GM21723 (cell line): Measurements from ENCODE around the gene PLCXD1.

Experiments
- ATAC-seq: cut with Tn5 transposase; IDR thresholded peaks from one replicate; pipeline ENCODE4 v1.9.1; 2021; ENCODE audit warnings: mild to moderate bottlenecking, moderate library complexity; ENCODE audit not compliant: unreplicated experiment

The PLCXD1 gene

DNA sequence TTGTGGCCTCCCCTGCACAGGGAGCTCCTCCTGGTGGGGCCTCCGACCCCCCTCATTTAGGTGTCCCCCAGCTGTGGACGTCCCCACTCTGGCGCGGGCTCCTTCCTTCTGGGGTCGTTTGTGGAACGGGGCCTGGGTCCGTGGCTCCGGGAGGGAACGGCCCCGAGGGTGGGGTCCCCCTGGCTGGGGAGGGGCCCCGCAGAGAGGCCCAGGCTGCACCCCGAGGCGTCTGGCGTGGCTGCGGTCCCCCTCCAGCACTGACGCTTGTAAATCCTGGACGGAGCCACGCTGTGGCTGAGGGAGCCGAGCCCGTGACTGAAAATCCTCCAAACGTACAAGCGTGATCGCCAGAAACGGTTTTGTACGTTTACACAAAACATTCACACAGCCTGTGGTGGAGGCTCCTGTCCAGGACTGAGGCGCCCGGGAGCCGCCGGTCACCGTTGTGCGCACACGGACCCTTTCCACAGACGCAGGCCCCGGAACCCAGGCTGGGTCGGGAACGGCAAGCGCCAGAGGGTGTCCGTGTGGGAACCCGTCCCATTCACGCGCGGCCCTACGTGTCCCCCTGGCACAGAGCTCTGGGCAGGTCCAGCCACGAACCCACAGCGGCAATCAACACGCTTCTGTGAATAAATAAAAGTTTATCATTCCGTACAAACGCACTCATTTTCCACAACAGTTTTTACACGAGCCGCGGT lies 52.6 kb downstream of the PLCXD1 start:
- no peak for ATAC-seq

DNA sequence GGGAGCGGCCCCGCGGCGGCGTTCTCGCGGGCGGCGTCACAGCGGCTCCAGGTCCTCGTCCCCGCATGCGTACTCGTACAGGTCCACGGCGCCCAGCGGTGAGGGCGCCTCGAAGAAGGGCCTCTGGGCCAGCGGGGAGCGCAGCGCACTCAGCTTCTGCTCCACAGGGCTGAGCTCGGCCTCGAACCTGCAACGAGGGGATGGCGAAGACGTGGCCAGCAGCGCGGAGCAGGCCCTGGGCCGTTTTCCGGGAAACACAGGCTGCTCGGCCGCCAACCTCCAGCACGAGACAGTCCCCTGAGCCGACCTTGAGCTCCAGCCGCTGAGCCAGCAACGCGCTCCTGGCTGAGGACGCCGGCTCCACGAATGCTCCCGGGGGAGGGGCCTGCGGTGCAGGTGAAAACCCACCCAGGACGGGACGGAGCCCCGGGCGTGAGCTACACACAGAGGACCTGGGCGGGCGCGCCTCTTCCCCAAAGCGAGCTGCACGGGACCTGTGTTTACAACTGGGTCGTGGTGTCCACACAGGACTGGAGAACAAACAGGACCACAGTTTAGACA lies 53.2 kb downstream of the PLCXD1 start:
- ATAC-seq: no peak

DNA sequence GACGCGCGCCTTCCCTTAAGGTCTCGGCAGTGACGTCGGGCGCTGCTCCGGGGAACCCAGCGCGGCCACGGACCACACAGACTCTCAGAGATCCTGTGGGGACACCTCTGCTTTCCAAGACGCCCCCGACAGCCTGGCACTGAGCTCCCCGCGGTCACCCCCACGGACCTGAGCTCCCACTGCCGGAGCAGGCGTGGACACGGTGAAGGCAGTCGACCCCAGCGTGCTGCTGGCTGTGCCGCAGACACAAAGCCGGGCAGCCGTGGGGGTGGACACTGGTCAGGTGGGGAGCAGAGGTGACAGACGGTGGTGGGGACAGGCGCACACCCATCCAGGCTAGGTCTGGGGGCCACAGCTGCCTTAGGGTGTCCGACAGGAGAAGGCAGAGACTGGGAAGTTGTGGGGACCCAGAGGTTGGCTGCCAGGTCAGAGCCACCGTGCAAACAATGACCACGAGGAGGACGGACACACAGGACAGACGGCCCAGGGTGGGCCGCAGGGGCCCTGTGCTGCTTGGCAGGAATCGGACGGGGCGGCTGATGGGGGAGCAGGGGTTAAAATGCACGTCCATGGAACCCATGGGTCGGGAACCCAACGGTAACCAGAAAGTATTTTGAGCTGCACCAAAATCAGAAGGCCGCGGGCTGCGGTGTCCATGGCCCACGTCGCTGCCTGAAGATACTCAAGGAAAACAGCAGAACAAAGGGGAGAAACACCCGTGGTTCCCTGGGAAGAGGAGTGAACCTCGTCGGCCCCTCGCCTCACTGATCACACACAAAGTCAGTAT lies 54.0 kb downstream of the PLCXD1 start:
- no peak for ATAC-seq

DNA sequence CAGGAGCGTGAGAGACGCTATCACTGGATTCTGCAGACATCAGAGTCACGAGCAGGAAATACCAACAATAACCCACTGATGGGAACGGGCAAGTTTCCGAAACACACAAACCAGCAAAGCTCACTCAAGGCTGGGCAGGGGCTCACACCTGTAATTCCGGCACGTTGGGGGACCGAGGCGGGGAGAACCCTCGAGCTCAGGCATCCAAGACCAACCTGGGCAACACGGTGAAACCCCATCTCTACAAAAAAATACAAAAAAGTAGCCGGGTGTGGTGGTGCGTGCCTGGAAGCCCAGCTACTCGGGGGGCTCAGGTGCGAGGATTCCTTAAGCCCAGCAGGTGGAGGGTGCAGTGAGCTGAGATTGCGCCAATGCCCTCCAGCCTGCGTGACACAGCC lies 54.6 kb downstream of the PLCXD1 start:
- ATAC-seq: no peak

DNA sequence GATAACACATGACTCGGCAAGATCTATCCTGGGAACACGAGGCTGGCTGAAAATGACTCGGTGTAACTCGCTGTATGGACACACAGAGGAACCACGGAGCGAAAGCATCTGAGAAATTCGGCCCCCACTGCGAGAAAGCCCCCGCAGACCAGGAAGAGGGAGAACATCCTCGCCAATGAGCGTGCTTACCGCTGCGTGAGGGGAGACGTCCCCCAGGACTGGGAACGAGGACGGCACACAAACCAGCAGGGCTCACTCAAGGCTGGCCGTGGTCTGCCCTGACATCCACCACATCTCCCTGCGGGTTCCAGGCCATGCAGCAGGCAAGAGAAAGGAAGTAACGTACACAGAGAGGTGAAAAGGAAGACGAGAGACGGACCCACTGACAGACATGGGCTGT lies 55.0 kb downstream of the PLCXD1 start:
- ATAC-seq: no peak

DNA sequence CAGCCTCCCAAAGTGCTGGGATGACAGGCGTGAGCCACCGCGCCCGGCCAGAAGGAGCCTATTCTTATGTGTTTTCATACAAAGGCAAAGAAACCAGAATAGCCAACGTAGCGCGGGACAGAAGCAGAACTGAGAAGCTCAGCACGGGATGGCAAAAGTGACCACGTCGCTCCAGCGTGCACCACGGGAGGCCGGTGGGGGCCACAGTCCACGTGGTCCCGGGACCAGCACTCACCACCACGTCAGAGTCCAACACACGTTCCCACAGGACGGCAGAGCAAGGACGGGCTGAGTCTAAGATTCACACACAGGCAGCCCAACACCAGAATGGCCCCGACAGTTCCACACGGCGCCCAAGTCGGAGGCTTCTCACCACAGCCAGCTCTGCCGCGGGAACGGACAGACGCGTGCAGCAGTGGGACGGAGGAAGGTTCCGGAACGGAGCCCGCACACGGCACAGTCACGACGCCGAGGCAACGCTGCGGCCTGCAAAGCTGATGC lies 56.2 kb downstream of the PLCXD1 start:
- no peak for ATAC-seq

DNA sequence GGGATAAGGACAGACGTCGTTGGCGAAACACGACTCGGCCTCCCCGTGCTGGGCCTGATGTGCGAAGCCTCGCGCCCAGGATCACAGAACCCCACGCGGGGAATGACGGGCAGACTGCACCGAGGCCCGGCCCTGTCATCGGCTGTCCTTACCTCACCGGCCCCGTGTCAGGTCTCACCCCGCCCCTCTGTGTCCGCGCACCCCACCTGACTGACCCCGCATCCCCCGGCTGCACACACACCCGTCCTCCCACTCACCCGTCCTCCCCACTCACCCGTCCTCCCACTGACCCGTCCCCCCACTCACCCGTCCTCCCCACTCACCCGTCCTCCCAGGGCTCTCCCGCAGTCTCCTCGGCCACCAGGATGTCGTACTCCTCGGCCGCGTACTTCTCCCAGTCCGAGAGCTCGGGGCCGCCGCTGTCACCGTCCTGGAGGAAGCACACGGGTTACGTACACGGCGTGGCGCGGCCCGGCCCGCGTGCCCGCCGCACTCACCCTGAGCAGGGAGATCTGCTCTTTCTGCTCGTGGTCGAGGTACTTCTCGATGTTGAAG lies 57.2 kb downstream of the PLCXD1 start:
- ATAC-seq: no peak

DNA sequence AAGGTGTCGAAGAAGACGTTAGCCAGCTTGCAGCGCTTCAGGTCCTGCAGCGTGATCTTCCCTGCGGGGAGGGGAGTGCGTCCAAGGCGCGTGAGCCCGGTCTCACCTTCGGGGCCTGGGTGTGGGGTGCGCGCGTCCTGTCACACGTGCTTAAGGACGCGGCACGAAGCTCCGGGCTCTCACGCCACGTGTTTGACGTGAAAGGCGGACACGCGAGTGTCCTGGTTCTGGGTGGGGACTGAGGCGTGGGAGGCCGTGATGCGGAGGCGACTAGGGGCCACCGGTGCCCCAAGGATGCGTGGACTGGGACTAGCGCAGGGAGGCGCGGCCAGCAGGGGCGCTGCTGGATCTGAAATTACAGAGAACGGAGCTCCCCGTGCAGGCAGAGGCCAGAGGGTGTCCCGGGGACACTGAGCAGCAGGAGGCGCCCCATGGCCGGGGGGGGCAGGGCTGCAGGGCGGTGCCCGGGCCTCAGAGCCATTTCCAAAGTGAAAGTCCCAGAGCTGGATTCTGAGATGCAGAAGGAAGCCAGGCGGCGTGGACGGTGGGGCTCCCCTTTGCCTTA lies 57.7 kb downstream of the PLCXD1 start:
- ATAC-seq: no peak

DNA sequence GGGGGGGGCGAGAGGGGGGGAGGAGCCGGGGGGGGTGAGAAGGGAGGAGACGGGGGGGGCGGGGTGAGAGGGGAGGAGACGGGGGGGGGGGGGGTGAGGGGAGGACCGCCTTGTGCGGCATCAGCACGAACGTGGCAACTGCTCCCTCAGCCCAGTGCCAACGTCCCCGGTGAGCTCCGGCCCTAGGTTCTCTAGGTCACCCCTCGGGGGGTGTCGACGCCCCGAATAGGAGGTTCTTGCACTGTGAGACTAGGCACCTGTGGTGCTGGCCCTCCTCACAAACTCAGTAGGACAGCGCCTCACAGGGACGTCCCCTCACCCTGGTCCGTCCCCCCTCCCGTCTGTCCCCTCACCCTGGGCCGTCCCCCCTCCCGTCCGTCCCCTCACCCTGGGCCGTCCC lies 58.9 kb downstream of the PLCXD1 start:
- no peak for ATAC-seq

DNA sequence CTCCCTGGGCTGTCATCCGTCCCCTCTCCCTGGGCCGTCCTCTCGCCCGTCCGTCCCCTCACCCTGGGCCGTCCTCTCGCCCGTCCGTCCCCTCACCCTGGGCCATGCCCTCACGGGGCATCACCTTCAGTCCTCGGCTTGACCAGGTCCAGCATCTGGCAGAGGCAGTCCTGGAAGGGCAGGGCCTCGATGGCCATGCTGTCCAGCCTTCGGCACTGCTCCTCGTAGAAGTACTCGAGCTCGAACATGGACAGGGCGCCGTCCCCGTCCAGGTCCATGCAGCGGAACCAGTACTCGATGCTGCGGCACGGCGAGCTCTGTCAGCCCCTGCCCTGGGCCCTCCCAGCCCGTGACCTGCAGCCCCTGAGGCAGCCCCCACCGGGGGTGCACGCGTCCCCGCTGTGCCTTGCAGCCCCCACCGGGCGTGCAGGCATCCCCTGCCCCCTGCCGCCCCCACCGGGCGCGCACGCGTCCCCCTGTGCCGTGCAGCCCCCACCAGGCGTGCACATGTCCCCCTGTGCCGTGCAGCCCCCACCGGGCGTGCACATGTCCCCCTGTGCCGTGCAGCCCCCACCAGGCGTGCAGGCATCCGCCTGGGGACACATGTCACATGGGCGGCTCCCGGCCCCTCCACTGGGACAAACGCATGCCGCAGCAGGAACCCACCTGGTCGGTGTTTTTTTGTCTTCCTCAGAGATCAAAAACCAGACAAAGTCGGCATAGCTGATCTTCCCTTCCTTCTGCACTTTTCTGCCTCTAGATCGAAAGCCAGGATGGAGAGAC lies 59.7 kb downstream of the PLCXD1 start:
- ATAC-seq: no peak

DNA sequence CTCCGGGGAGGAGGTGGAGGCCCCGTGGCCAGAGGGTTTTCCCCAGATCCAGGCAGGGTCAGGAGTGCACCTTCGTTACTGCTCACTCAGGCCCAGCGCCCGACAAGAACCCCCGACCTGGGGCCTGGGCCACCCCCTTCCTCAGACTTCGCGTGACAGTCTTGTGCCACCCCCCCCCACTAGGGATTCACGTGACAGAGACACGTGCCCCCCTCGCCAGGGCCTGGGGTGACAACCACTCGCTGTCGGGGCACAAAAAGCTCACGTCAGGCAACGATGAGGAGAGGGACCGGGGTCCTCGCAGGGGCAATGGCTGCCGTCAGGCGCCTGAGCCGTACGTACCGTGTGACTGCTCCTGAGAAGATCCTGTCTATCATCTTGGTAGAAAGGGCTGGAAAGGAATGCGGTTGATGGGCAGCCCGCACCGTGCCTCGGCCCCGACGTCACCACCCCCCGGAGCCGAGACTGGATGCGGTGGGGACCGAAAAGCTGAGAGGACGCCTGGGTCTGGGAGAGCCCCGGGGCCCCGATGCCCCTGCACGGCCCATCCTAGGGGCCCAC lies 60.4 kb downstream of the PLCXD1 start:
- no peak for ATAC-seq

DNA sequence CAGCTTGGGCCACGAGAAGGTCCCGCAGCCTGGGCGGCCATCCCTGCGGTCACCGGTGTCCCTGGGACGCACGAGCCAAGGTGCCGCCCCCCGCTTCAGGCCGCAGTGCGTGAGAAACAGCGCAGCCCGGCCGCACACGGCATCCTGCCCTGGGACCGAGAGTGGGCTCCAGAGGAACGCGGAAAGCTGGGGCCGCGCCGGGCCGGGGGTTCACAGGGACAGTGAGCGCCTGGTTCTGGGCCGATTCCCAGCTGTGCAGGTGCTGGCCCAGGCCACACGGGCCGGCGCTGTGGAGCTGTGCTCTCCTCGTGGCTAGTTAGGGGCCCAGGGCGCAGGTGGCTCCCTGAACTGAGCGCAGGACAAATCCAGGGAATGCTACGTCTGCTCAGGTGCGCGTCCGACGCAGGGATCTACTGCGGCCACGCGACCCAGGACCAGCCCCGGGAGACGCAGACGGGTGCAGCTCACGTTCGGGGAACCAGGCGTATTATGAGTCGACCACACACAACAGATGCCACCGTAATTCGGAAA lies 63.3 kb downstream of the PLCXD1 start:
- ATAC-seq: no peak

DNA sequence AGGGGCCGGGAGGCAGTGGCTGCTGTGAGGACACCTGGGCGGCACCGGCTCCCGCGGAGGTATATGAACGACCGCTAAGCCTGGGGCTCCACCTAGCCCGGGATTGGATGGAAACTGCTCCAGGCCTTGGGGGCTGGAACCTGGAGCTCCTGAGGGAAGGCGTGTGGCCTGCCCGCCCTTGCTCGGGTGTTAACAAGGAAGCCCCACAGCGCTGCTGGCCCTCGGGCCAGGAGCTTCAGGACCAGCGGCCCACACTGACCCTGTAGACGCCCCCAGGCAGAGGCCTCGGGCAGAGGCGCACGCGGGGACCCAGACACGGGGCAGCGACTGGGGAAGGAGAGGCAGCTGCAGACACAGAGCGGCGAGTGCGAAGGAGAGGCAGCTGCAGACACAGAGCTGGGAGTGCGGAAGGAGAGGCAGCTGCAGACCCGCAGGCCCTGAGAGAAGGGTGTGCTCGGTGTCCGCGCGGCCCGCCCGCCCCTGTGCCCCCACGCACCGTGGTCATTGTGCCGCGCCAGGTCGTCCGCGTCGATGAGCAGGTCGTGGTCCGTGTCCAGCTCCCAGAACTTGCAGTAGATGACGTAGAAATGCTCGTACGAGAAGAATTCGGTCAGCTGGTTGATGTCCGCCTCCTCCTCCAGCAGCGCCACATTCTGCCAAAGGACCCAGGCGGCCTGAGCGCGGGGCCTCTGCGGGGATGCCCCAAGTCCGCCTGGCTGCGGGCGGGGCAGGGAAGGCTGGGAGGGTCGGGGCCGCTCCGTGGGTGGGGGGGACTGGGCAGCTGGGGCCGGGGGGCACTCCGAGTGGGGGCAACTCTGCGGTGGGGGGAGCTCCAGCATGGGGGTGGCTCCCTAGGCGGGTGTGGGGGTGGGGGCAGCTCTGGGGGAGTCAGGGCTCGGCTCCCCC lies 64.1 kb downstream of the PLCXD1 start:
- no peak for ATAC-seq

DNA sequence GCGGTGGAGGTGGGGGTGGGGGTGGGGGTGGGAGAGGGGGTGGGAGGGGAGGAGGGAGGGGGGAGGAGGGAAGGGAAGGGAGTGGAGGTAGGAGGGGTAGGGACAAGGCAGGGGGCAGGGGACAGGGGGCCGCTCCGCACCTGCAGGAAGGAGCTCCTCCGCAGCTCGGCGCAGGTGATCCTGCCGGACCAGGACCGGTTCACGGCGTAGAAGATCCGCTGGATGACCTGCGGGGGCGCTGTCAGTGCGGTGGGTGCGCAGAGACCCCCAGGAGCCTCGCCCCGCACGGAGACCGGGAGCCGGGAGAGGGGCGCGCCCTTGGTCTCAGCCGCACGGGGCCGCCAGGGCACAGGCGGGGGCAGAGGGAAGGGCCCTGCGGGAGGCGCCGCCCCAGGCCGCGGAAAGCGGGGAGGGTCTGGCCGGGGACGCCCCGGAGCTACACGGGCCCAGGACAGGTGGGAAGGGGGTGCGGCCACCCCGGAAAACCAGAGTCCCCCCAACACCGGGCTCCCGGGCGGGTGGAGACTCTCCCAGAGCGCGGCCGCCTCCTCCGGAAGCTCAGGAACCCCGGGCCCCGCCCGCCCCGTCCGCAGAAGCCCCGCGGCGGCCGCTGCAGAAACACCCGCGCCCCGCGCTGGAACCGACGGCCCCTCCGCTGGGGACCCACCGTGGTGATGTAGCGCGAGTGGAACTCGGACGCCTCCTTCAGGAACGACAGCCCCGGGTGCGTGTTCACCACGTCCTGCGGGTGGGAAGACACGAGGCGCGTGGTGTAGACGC lies 65.0 kb downstream of the PLCXD1 start:
- no peak for ATAC-seq

DNA sequence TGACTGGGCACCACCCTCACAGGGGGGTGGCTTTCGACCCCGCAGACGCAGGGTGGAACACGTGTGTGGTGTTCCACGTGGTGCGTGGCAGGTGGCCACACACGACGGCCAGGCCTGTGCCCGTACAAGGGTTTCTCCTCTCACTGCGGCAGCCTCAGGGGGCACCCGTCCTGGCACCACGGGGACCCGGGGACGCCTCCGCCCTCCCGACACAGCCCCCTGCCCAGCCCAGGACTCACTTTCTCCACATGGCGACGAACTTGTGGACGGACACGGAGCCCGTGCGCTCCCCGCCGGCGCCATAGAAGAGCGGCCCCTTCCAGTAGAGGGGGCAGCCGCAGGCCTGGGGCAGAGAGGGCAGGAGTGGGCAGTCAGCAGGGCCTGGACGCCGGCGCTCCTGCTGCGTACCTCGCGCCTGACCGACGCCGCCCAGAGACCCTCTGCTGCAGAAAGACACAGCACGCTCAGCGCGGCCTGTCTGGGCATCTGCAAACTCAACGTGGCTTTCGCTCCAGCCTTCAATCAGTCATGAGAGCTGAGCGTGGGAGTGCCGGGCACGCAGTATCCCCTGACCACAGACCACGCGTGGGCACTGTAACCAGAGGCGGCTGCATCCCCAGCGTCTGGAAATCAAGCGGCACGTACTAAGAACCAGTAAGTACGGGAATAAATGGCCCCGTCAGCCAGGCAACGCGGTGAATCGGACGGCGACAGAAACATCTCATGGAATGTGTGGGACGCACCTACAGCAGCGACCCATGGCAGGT lies 66.4 kb downstream of the PLCXD1 start:
- ATAC-seq: no peak

DNA sequence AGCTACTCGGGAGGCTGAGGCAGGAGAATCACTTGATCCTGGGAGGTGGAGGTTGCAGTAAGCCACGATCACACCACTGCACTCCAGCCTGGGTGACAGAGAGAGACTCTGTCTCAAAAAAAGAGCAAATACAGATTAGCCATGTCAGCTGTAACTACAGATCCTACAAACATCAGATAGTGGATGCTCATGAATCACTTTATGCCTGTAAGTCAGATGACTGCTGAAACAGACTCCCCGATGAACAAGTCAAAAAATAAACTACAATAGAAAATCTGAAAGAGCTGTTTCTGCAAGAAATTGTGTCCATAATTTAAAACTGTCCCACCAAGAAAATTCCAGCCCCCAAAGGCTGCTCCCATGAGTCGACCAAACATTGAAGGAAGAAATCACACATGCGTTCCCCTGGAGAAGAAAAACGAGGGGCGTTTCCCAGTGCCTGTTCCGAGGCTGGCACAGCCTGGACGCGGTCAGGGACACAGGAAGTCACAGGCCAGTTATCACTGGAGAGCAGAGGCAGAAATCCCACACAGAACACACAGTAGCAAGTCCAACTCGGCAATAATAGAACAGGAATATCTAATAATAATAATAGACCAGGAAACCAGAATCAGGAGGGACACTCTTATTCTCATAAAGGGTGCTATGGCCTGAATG lies 67.4 kb downstream of the PLCXD1 start:
- no peak for ATAC-seq

DNA sequence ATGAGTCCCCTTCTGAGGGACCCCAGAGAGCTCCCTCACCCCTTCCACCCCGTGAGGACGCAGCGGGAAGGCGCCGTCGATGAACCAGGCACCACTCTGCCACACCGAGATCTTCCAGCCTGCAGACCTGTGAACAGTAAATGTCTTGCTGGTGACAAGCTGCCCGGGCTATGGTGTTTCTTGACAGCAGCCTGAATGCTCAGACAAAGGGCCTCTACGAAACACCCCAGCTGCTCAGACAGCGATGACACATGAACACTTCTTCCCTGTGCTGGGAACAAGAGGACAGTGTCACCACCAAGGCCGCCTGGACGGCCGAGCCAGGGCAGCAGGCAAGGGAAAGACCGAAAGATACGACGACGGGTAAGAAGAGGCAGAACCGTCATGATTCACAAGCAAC lies 68.0 kb downstream of the PLCXD1 start:
- no peak for ATAC-seq
